Spleen (tissue), 7 donors: ENCODE results near the gene MRPL55.
"Not testable (repeated sequence)": the region's sequence is repeated elsewhere in the genome, so short reads cannot be mapped to it uniquely, and the experiment has no call there.

Source experiments
- CTCF ChIP-seq, 11 experiments: fragments of 200-600 bp in 7 of 11; fragments of 450-650 bp in 4 of 11; sonication (generic) in 4 of 11; IDR thresholded peaks in 8 of 11; conservative IDR thresholded peaks in 3 of 11; 1 replicate in 7 of 11; 2 replicates in 4 of 11; pipeline versions ENCODE4 v1.4.0 to v1.8.0; 2016 to 2021; ENCODE audit warnings: antibody characterized with exemption in 11 of 11, inconsistent platforms in 4 of 11, mild to moderate bottlenecking in 1 of 11
- POLR2A ChIP-seq, 3 donors: fragments of 450-650 bp; IDR thresholded peaks; one replicate each; pipeline ENCODE4 v1.5.1; 2017; ENCODE audit warnings: antibody characterized with exemption in 3 of 3, mild to moderate bottlenecking in 1 of 3
- donor health status: DM: no; HTN: no; CAD: no; lungs with moderate emphysema.
- donor health status: DM: no; HTN: no; CAD: no.
- donor health status: DM: no; HTN: no; CAD: no.

GRCh38 chr1:228111315-228111714 lies 2.2 kb upstream of the MRPL55 start:
- not testable (repeated sequence) for TF ChIP-seq CTCF (IDR thresholded peaks at IDR 0.05 in 8 of 11, conservative IDR thresholded peaks at IDR 0.05 in 3 of 11); POLR2A (IDR thresholded peaks at IDR 0.05)
